ENCODE results near the gene TEX12.

TEX12 gene

GRCh38 chr11:112175599-112175952, 8.4 kb downstream of the TEX12 start:
- DNase-seq (ENCODE audit: low read depth) = peak; percentile 11
- no peak for TF ChIP-seq CTCF (IDR thresholded peaks at IDR 0.05; ENCODE audit: low read length, missing control alignments)
- H3K4me3 ChIP-seq (replicated peaks; ENCODE audit: low read depth, low read length) = peak overlapping the region; percentile 39

DNA sequence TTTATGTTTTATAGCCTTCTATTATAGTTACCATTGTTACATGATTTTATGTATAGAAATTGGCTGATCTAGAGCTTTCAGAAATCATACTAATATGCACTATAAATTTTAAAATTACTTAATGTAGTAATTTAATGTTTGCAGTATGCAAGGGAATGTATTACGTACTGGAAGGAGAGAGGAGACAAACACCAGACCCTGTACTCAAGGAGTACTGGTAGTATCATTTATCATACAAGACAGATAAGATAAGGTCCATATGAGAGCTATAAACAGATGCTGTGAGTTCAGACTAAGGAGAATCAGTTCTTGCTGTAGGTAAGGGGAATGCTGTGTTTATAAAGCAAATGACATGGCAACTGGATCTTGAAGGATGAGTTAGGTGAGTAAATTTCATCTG, 8.9 kb downstream of the TEX12 start:
- H3K4me3 ChIP-seq (replicated peaks; ENCODE audit: low read depth, low read length) = no peak overlapping the region
- TF ChIP-seq CTCF (IDR thresholded peaks at IDR 0.05; ENCODE audit: low read length, missing control alignments) = no peak
- DNase-seq (ENCODE audit: low read depth) = no peak

DNA sequence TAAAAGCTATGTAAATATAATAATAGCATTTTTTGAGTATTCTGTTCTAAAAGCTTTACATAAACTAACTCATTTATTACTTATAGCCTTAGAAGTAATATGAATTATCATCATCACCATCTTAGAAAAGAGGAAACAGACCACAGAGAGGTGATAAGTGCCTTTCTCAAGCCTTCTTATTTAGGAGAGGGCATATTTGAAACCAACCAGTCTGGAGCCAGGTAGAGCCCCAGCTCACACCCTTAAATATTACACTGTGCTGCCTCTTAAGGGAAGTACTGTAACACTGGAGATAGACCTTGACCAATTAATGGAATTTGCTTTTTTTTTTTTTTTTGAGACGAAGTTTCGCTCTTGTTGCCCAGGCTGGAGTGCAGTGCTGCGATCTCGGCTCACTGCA, 10.4 kb downstream of the TEX12 start:
- no peak for DNase-seq (ENCODE audit: low read depth)
- H3K4me3 ChIP-seq (replicated peaks; ENCODE audit: low read depth, low read length) = no peak overlapping the region
- no peak for TF ChIP-seq CTCF (IDR thresholded peaks at IDR 0.05; ENCODE audit: low read length, missing control alignments)

DNA sequence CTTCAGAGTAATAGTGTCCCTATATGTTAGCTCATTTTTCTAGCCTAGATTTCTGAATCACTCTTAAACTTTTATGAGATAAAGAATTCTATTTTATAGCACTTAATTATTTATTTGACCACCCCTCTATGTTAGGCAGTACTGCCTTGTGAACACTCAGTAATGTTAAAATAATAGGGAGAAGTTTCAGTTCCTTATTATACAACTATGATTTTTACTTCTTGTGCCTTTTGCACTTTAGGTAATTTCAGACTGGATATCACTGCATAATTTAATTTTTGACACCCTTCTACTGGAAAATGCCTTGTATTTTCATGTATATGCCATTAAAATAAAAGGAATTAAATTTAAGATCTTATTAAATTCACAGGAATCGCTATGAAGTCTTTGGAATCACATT, 11.3 kb downstream of the TEX12 start:
- no peak overlapping the region for H3K4me3 ChIP-seq (replicated peaks; ENCODE audit: low read depth, low read length)
- no peak for DNase-seq (ENCODE audit: low read depth)
- no peak for TF ChIP-seq CTCF (IDR thresholded peaks at IDR 0.05; ENCODE audit: low read length, missing control alignments)

DNA sequence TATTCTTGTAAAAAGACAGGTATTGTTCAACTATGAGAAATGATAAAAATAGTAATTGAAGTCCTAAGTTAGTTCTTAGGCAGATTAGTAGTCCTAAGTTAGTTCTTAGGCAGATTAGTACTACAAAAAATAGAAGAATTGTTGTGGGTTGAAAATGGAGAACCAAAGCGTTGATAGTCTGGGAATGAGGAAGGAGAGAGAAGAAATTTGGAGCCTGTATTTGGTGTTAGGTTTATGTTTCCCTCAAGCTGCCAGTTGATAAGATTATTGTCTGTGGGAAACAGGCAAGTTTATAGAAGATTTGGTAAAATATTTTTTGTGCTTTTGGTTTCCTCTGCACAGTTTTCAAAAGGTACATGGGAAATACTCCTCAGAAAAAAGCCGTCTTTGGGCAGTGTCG, 11.8 kb downstream of the TEX12 start:
- H3K4me3 ChIP-seq (replicated peaks; ENCODE audit: low read depth, low read length) = no peak overlapping the region
- DNase-seq (ENCODE audit: low read depth) = no peak
- TF ChIP-seq CTCF (IDR thresholded peaks at IDR 0.05; ENCODE audit: low read length, missing control alignments) = no peak

DNA sequence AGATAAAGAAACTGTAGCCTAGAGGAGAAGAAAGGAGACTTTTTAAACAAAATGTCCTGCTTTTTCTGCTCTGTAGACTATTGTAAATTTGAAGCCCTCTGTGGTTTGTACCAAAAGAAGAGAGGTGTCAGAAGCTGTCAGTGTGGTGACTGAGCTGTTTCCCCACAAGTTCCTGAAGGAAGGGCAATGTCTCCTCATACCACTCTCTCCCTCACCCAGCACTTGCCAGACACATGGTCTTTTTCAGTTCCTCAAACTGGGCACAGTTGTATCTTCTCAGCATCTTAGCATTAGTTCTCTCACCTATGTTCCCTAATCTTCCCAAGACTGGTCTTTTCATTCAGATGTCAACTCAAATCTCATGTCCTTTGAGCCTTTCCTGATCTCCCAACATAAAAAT, 12.4 kb downstream of the TEX12 start:
- DNase-seq (ENCODE audit: low read depth) = no peak
- no peak overlapping the region for H3K4me3 ChIP-seq (replicated peaks; ENCODE audit: low read depth, low read length)
- no peak for TF ChIP-seq CTCF (IDR thresholded peaks at IDR 0.05; ENCODE audit: low read length, missing control alignments)

DNA sequence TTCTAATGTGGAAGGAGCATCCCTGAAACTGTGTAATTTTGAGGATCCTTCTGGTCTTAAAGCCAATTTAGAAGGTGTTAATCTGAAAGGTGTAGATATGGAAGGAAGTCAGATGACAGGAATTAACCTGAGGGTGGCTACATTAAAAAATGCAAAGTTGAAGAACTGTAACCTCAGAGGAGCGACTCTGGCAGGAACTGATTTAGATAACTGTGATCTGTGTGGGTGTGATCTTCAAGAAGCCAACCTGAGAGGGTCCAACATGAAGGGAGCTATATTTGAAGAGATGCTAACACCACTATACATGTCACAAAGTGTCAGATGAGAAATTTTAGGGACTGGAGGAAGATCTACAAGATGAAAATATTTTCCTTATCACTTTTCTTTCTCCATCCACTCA, 15.7 kb downstream of the TEX12 start:
- no peak overlapping the region for H3K4me3 ChIP-seq (replicated peaks; ENCODE audit: low read depth, low read length)
- no peak for TF ChIP-seq CTCF (IDR thresholded peaks at IDR 0.05; ENCODE audit: low read length, missing control alignments)
- DNase-seq (ENCODE audit: low read depth) = no peak

Measured in fibroblast of pulmonary artery (primary cell).